NCI-H1436 treated with DMSO at 0.1 percent for 48 hours (cell line): ENCODE data around the gene PAEP.

Experiments
- DNase-seq: peaks from one replicate; lab custom pipeline; 2025; lab: John Stamatoyannopoulos, UW

PAEP gene

DNA sequence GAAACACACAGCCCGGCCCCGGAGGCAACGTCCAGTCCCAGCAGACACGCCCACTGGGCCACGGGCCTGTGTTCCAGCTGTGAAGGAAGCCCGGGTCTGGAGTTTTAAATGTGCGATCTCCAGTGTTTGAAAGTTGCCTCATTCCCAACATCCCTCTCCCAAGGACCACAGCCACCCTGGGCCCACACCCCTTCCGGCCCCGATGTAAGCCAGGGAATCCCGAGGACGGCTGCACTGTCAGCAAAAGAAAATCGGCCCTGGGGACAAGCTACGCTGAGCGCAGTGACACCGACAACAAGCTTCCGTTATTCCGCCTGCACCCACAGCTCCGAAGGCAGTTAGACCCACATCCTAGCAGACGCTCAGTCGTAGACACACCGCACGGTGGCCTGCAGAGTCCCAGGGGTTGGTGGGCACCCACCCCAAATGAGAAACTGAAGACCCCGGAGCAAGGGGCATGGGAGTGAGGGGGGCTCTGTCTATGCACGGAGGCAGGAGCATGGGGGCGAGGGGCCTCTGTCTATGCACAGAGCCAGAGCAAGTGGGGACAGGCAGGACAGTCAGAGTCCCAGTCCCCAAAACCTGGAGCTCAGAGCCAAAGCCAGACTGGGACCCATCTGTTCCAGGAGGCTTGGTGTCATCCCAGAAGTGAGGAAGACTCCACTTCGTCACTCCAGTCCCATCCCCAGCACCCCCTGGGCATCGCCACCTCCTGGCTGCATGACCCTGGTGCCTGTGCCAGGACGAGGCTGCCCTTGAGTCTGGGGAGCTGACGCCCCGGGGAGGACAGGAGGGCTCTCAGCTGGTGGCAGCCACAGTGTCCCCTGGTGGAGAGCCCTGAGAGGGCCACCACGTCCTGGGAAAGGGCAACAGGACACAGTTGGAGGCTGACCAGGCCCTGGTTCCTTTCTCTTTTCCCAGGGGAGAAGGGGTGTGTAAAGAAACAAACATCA is 54.4 kb downstream of the PAEP start:
- DNase-seq = no peak
